GM21529 (cell line): ENCODE results near the gene CPD.
"Not testable (repeated sequence)": the region's sequence is repeated elsewhere in the genome, so short reads cannot be mapped to it uniquely, and the experiment has no call there.

Source experiments
- ATAC-seq: cut with Tn5 transposase; IDR thresholded peaks from one replicate; pipeline ENCODE4 v1.9.1; 2021; ENCODE audit not compliant: unreplicated experiment

CPD gene

GRCh38 chr17:30381340-30381659, 2.6 kb downstream of the CPD start:
- ATAC-seq: no peak

GRCh38 chr17:30382345-30382744, 3.6 kb downstream of the CPD start:
- no peak for ATAC-seq

GRCh38 chr17:30388321-30389179, 9.8 kb downstream of the CPD start:
- ATAC-seq: no peak

- ATAC-seq: no peak
Observed at GRCh38 chr17:30389756-30390300, 11.1 kb downstream of the CPD start.

- no peak for ATAC-seq
Observed at GRCh38 chr17:30391534-30391933, 12.8 kb downstream of the CPD start.

- ATAC-seq: no peak
Observed at GRCh38 chr17:30393491-30393890, 14.8 kb downstream of the CPD start.

GRCh38 chr17:30393911-30394867, 15.5 kb downstream of the CPD start:
- ATAC-seq: no peak

- ATAC-seq: no peak
Observed at GRCh38 chr17:30395398-30396022, 16.8 kb downstream of the CPD start.

GRCh38 chr17:30396129-30396528, 17.4 kb downstream of the CPD start:
- no peak for ATAC-seq

GRCh38 chr17:30396612-30397011, 17.9 kb downstream of the CPD start:
- ATAC-seq: no peak

GRCh38 chr17:30398328-30399041, 19.8 kb downstream of the CPD start:
- no peak for ATAC-seq

GRCh38 chr17:30401097-30401496, 22.4 kb downstream of the CPD start:
- no peak for ATAC-seq

GRCh38 chr17:30405161-30405560, 26.4 kb downstream of the CPD start:
- ATAC-seq: no peak

- not testable (repeated sequence) for ATAC-seq
Observed at GRCh38 chr17:30410627-30411026, 31.9 kb downstream of the CPD start.

- ATAC-seq: not testable (repeated sequence)
Observed at GRCh38 chr17:30412008-30412496, 33.3 kb downstream of the CPD start.

- ATAC-seq: no peak
Observed at GRCh38 chr17:30413109-30413508, 34.4 kb downstream of the CPD start.

GRCh38 chr17:30414486-30414885, 35.8 kb downstream of the CPD start:
- no peak for ATAC-seq

- ATAC-seq: no peak
Observed at GRCh38 chr17:30415491-30415890, 36.8 kb downstream of the CPD start.

GRCh38 chr17:30418070-30418469, 39.3 kb downstream of the CPD start:
- not testable (repeated sequence) for ATAC-seq

- ATAC-seq: no peak
Observed at GRCh38 chr17:30421592-30421991, 42.9 kb downstream of the CPD start.
